GM18867 (cell line): ENCODE results near the gene FSTL3.
A peak's percentile ranks its signal among the peaks of the same experiment; 100 is the strongest.
"Not testable (repeated sequence)": the region's sequence is repeated elsewhere in the genome, so short reads cannot be mapped to it uniquely, and the experiment has no call there.

Experiments used
- ATAC-seq: cut with Tn5 transposase; IDR thresholded peaks from one replicate; pipeline ENCODE4 v1.9.1; 2021; ENCODE audit warnings: mild to moderate bottlenecking, moderate library complexity; ENCODE audit not compliant: unreplicated experiment

Gene FSTL3

DNA sequence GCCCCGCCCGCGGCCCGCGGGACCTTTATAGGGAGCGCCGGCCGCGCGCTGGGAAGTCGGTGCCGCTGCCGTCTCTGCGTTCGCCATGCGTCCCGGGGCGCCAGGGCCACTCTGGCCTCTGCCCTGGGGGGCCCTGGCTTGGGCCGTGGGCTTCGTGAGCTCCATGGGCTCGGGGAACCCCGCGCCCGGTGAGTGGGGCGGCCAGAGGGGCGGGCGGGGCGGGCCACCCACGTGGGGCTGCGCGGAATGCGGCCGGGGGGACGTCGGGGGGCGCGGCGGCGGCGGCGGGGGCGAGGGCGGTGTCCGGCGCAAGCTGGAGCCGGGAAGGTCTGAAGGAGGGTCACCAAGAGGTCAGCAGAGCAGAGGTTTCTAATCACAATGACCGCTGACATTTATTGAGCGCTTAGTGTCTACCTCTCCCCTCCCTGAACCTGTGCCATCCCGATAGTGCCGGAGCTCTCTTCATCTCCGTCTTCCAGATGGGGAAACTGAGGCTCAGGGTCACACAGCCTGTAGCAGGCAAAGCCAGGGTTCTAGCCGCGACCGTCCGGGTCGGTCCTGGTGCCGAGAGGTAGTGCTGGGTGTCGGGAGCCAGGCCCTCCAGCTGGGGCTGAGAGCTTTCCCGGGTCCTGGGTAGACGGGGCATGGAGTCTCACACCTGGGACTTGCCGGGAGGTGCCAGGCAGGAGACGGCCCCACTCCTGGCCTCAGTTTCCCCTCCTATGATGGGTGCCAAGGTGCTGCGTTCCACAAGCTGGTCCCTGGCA lies at the start of gene FSTL3:
TSS of gene FSTL3 (plus strand) at position 54 of the 767 bp plus-strand sequence. CDS start at position 86, 32 bp downstream.
- no peak for ATAC-seq

DNA sequence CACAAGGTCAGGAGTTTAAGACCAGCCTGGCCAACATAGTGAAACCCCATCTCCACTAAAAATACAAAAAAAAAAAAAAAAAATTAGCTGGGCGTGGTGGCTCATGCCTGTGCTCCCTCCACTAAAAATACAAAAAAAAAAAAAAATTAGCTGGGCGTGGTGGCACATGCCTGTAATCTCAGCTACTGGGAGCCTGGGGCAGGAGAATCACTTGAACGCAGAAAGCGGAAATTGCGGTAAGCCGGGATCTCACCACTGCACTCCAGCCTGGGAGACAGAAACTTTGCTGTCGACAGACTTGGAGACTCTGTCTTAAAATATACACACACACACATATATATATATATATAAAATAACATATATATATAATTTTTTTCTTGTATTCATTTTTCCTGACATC lies 49.6 kb upstream of the FSTL3 start:
- not testable (repeated sequence) for ATAC-seq

DNA sequence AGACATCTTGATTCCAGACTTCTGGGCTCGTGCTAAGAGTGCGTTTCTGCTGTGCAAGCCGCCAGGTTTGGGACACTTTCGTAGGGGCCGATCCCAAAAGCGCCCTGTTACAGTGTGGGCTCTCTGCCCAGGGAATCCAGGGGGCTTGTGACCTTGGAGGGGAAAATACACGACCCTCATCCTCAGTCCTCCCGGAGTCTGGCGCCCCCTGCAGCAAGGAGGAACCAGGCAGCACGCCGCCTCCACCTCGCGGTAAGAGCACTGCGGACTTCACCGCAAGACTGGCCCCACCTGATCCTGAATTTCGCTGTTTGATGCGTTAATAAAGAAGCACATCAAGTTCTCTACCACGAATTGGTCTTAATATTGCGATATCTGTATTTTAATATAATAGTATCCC lies 48.0 kb upstream of the FSTL3 start:
- ATAC-seq, result no peak

DNA sequence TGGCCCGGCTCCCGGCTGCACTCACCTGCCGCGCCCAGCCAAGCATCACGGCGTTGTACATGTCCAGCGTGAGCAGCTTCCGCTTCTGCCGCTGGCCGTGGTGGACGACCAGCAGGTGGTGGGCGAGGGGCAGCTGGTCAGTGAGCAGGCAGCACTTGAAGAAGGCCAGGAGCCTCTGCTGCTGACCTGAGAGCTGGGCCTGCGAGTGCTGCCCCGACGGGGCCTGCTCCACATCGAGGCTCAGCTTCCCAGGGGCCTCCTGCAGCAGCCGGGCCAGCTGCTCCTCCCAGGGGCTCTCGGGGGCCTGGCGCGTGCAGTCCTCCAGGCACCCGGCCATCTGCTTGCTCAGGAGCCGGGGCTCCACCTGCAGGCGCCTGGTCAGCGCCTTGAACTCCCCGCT lies 46.7 kb upstream of the FSTL3 start:
- not testable (repeated sequence) for ATAC-seq

DNA sequence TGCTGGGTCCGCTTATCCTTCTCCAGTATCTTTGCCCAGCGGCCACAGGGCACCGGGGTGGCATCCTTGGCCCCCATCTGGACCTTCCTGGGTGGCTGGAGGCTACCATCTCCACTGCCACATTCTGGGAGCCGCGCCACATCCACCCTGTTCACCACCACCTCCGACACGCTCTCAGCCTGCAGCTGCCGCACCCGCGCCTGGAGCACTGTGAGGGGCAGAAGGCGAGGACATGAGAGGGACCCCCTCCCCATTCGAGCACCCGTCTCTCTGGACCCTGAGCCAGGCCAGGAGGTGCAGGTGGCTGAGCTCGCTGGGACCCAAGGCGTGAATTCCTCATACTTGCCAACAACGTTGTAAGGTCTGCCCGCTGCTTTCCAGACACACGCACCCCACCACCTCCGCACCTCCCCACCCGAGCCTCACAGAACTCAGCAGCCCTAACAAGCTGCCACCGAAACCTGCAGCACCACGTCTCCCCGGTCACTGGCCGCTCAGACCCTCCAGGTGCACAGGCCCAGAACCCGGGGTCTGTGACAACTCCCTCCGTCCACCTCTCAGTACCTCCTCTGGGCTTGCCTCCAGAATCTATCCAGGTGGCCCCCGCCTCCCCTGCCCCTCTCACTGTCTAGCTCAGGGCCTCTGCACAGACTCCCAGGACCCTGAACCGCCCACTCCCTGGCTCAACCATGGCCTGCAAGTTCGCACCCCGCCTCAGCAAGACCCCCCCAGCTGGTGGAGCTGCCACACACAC lies 46.1 kb upstream of the FSTL3 start:
- no peak for ATAC-seq

DNA sequence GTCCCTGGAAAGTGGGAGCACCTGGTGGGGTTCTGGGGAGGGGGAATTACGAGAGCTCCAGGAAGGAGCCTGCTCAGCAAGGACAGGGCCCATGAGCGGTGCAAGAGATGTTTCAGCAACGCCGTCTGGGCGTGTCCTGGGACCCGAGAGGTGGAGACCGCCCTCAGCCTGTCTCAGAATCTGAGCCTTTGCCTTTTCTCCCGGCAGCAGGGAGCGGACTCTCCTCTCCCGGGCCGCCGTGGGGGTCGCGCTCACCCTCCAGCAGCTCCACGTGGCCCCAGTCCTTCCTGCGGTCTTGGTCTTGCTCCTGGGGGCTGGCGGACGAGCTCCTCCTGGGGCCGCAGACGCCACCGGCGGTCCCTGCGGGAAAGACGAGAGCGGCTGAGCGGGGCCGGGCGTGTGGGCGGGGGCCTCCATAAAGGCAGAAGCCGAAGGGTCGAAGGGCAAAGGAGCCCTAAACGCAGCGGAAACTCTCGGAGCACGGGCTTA lies 43.6 kb upstream of the FSTL3 start:
- peak; percentile 25 for ATAC-seq

DNA sequence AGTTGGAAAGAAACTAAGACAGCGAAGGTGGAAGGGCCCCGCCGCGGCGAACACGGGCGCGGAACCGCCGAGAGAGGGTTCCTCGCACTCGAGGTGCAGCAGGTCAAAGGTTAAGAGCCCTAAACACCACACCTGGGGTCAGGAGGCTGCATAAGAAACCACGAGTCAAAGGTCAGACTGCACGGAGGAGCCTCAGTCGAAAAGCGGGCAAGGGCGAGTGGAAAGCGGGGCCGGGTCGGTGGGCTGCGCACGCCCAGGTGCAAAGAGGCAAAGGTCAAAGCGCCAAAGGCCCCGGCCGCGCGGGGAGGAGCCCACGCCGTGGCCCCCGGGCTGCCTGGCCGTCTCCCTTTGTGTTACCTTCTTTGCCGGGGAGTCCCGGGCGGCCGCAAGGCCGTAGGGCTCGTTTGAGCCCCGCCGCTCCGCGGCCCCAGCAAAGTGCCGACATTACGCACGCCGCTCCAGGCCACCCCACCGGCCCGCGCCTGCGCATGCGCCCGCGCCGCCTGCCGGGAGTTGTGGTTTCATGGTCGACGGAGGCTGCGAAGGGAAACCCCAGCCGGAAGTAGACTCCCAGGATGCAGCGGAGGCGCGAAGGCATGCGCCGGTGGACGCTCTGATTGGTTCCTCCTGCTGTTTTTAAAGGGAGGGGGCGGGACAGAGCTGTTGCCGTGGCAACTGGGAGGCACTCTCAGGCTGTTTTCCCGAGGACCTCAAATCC lies 43.0 kb upstream of the FSTL3 start, which contains the start of gene POLRMT:
TSS of gene POLRMT (minus strand) at position 470 of the 718 bp plus-strand sequence. CDS start at position 445, 25 bp downstream.
- peak; percentile 77 for ATAC-seq

DNA sequence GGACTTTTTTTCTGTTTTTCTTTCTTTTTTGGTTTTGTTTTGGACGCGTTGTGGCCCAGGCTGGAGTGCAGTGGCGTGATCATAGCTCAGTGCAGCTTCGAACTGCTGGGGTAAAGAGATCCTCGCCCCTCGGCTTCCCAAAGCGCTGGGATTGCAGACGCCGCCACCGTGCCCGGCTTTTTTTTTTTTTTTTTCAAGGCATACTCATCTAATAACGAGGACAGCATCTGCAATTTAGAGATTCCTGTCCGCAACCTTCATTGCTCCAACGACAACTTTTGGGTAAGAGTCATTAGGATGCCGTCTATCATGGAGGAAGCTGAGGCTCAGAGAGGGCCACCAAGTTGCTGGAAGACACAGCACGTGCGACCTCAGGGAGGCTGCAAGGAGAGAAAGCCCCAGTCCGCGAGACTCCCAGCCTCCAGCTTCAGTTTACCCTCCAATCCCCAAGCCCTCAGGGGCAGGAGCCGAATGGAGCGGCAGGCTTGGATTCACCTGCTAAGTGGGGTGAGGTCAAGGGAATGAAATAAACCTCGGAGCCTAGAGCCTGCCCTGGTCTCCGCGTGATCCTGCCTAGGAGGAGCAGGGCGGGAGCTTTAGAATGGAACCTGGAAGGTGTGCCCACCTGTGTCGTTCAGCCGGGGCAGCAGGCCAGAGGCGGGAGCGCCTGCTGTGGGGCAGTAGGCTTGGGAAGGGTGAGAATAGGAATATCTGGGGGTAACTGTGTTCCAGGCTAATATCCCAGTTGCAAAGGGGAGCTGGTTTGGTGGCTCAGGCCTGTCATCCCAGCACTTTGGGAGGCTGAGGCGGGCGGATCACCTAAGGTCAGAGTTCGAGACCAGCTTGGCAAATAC lies 42.2 kb upstream of the FSTL3 start:
- ATAC-seq, result no peak

DNA sequence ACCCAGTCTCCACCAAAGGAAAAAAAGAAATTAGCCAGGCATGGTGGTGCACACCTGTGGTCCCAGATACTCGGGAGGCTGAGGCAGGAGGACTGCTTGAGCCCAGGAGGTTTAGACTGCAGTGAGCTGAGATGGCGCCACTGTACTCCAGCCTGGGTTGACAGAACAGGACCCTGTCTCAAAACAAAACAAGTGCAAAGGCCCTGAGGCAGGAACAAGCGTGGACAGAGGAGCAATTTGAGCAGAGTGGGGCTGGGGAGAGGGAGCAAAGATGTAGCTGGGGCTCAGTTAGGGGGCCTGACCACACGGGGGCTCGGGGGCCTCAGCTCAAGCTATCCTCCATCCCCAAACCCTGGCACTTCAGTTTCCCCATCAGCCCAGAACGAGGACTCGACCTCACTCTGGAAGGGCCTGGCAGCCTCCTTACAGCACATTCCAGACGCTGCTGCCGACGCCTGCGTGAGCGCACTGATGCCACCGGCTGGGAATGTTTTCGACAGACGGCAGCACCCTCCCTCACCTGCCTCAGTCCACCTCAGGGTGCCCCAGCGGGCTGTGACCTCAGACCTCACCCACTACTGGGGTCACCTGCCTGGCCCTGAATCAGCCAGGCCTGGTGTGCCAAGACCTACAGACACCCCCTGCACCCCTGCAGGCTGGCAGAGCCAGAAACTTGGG lies 41.1 kb upstream of the FSTL3 start:
- no peak for ATAC-seq

DNA sequence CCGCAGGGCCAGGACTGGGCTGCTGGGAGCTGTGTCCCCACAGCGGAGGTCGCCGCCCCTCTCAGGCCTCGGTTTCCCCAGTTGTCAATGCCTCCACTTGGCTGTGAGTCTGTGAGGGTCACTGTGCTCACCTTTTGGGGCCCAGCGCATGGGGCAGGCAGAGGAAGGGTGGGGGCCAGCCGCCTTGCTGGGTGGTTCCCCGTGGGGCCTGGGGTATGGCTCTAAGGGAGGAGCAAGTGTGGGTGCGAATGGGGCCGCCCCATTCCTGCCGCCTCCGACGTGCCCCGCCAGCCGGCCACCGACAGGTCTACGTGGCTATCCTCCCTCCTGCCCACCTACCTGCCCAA lies 37.3 kb upstream of the FSTL3 start:
- no peak for ATAC-seq

DNA sequence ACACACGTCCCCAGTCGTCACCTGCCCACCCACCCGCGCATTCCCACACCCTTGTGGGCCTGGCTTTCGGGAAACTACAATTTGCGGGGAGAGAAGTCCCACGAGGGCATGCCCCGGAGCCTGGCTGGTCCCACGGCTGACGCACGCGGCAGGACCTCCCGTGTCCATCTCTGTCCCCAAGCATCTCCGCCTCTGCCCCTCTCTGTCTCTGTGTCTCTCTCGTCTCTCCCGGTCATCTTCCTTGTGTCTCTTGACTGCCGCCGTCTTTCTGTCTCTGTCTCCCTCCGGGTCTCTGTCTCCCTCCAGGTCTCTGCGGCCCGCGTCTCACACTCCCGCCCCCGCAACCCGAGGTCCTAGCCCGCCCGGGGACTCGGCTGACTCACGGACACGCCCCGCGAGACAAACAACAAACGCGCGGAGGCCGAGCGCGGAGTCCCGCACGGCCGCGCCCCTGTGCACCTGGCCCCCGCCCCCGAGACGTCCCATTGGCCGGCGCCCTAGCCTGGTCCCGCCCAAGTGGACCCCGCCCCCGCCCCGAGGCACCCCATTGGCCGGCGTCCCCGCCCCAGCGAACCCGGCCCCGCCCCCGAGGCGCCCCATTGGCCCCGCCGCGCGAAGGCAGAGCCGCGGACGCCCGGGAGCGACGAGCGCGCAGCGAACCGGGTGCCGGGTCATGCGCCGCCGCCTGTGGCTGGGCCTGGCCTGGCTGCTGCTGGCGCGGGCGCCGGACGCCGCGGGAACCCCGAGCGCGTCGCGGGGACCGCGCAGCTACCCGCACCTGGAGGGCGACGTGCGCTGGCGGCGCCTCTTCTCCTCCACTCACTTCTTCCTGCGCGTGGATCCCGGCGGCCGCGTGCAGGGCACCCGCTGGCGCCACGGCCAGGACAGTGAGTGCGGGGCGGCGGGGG lies 36.7 kb upstream of the FSTL3 start, which contains the start of gene FGF22:
TSS of gene FGF22 (plus strand) at position 627 of the 908 bp plus-strand sequence. CDS start at position 674, 47 bp downstream.
- ATAC-seq, result peak; percentile 66

DNA sequence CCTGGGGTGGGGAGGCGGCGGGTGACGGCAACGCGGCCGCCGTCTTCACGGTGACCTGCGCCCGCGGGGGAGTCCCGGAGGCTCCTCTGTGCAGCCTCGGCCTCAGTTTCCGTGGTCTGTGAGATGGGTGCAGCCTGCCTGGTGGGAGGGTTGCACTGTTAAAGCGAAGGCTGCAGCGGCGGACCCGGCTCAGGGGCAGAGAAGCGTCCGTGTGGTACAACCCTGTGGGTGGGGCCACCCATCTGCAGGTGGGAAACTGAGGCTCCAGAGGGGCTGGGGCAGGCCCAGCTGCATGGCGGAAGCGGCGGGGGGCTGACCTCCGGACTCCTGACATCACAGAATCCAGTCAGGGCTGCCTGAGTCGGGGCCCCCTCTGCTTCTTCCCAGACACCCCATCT lies 36.0 kb upstream of the FSTL3 start:
- no peak for ATAC-seq

DNA sequence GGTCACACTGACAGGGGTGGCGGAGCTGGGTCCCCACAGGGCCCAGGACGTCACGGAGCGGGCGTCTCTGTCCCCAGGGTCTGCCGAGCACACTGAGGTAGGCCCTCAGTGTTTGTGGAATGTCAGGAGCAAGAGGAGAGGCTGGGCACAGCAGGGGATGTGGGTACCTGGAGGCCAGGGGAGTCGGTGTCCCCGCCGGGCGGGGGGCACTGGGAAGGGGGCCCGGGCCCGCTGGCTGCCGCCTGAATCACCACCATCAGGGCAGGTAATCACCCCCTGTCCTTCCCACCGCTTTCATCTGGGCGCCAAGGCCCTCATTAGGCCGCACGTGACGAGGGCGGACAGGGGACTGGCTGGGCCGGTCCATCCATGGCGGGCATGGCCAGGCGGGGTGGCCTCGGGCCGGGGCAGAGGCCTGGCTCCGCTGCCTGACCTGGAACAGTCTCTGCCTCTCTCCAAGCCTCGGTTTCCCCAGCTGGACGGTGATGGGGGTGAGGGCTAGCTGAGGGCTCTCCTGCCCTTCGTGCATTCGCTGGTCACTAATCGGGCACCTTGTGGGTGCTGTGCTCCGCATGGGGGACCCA lies 35.5 kb upstream of the FSTL3 start:
- ATAC-seq, result no peak

DNA sequence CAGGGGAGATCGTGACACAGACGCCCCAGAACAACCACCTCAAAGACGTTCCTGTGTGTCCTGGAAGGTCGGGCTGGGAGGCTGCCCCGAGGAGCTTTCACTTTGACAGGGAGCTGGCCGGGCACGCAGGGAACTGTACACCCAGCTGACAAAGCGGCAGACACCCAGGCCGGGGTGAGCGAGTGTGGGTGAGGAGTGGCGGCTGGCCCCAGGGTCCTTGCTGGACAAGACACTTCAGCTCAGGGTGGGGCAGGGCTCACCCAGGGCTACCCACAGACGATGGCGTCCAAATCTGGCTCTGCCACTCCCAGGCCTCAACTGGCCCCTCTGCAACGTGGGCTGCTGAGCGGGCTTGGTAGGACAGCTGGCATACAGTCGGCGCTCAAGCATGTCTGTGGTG lies 34.5 kb upstream of the FSTL3 start:
- no peak for ATAC-seq

DNA sequence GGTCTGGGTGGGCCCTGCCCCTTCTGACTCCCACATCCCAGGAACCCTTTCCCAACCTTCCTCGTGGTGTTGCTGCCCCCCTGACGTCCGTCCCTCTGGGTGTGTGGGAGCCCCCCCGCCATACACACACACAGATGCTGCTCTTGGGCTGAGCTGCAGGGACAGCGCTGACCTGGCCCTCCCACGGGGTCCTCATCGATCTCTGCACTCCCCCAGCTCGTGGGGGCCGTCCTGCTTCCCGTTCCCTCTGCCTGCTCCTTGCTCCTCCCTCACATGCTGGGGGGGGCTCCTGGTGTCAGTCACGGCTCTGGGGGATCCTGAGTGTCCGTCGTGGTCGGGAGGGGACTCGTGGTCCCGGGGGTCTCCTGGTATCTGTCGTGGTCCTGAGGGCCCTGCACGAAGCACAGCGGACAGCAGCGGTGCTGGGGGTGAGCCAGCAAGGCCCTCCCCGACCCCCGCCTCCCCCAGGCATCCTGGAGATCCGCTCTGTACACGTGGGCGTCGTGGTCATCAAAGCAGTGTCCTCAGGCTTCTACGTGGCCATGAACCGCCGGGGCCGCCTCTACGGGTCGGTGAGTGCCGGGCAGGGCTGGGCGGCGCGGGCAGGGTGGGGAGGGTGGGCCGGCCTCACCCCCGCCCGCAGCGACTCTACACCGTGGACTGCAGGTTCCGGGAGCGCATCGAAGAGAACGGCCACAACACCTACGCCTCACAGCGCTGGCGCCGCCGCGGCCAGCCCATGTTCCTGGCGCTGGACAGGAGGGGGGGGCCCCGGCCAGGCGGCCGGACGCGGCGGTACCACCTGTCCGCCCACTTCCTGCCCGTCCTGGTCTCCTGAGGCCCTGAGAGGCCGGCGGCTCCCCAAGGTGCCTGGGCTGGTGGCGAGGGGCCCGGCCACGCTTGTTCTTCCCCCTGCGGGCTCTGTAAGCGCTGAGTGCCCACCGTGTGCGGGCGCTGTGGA lies 33.1 kb upstream of the FSTL3 start:
- ATAC-seq, result no peak

DNA sequence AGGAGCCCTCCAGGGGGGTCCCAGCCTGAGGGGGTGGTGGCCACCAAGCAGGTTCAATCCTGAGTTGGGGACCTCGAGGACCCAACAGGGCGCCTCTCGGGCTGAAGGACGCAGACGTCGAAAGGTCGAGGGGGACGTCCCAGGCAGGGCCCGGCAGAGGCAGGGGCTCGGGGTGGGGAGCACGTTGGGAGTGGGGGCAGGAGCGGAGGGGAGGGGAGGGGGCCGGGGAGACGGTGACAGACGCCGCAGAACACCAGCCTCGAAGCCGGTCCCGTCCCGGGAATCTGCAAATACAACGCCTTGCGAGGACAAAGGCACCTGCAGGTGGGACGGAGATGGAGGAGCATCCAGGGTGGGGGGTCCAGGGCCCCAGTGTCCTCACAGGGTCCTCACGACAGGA lies 32.5 kb upstream of the FSTL3 start:
- no peak for ATAC-seq

DNA sequence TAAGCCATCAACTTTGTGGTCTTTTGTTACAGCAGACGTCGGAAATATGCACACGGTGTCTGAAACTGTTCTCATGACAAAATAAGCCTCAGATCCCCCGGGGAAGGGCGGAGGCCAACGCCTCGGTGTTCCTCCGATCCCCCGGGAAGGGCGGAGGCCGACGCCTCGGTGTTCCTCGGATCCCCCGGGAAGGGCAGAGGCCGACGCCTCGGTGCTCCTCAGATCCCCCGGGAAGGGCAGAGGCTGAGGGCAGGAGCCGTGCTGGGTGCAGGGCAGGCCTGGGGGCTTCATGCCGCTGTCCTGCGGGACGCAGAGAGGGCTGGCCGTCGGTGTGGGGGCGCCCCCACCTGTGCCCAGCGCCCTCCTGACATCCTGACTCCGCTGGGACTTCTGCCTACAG lies 31.8 kb upstream of the FSTL3 start:
- no peak for ATAC-seq
